GM20000 (cell line): Measurements from ENCODE around the gene KCP.
A peak's percentile ranks its signal among the peaks of the same experiment; 100 is the strongest.

Source experiments
- DNase-seq: peaks from one replicate; pipeline ENCODE4 v3.0.0; 2012; ENCODE audit warnings: low spot score
- TF ChIP-seq, protein P1 (sequence below): IDR thresholded peaks from 2 replicates; pipeline ENCODE4 v1.5.1; 2012; ENCODE audit warnings: mild to moderate bottlenecking, control low read depth; ENCODE audit errors: extremely low read depth, missing control alignments

KCP gene

DNA sequence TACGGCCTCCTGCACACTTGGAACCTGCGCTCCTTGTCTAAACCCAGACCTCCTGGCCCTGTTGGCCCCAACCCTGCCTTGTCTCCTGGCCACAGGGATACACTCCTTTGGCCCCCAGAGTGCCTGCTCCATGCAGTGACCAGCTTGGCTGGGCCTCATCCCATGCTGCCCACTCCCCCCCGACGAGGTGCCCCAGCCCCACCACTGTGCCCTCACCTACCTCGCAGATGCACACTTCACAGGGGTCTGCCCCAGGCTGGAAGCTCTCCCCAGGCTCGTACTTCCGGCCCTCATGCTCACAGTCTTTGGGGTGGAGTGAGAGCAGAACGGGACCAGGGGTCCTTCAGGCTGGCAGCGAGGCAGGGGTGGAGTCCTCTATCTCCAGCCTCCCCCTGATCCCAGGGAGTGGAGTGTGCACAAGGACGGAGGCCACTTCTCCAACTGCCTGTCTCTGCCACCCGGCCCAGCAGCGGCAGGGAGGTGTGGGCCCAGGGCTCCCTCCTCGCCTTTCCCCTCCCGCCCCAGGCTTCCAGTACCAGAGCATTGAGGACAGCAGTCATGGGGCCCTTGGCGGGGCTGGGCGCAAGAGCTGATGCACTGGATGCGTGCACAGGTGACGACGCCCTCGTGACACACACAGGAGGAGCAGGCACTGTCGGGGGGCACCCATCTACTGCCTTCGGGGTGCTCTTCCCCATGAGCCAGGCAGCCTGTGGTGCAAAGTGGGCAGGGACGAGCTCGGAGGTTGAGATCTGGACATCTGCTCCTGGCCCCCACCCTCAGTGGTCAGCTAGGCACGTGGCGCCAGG, 25.7 kb downstream of the KCP start:
- TF ChIP-seq, protein P1, sequence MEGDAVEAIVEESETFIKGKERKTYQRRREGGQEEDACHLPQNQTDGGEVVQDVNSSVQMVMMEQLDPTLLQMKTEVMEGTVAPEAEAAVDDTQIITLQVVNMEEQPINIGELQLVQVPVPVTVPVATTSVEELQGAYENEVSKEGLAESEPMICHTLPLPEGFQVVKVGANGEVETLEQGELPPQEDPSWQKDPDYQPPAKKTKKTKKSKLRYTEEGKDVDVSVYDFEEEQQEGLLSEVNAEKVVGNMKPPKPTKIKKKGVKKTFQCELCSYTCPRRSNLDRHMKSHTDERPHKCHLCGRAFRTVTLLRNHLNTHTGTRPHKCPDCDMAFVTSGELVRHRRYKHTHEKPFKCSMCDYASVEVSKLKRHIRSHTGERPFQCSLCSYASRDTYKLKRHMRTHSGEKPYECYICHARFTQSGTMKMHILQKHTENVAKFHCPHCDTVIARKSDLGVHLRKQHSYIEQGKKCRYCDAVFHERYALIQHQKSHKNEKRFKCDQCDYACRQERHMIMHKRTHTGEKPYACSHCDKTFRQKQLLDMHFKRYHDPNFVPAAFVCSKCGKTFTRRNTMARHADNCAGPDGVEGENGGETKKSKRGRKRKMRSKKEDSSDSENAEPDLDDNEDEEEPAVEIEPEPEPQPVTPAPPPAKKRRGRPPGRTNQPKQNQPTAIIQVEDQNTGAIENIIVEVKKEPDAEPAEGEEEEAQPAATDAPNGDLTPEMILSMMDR = no peak
- no peak for DNase-seq

DNA sequence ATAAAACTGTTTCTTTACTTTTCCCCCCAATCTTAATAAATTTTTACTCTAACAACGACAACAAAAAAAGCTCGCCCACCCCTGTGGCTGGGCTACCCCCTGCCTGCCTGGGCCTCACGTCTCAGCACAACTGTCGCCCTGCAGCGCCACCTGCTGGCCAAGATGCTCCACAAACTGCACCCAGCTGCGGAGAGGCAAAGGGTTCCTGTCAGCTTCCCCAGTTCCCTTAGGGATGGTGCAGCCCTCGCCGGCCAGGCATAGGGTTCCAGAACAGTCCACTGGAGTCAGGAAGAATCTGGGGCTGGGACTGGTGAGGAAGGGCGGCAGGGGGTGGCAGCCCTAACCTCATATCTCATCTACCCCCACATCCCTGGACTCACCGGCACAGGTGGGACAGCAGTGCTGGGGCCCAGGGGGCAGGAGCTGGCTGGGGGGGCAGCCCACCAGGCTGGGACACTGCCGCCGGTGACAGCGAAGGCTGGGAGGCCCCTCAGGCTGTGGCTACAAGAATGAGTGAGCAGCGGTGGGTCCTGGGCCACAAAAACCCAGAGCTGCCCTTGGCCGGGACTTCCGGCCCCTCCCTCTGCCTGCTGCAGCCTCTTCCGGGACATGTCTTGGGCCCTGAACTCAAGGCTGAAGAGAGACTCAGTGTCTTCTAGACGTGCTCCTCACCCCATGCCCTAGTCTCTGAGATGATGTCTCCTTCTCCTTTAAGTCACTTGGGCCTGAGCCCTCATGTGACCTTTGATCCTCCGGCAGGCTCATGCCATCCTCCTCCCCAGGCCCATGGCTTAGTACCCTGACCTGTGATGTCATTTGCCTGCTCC, 26.7 kb downstream of the KCP start:
- TF ChIP-seq, protein P1 = peak; percentile 83
- DNase-seq = peak; percentile 93

DNA sequence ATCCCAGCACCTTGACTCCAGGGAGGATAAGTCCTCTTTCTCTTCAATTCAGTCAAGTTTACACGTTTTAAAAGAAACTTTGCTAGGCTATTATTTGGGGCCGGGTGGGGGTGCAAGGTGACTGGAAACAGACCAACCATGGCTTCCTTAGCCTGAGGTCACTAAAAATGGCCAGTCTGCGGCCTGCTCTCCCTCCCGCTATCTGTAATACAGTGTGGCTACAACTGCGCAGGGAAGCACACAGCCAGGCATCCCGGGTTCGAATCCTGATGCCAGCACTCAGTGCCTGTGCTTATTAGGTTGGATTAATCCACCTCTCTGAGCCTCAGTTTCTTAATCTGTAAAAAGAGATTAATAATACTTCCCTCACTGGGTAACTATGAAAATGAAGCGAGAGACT, 28.4 kb downstream of the KCP start:
- DNase-seq = no peak
- TF ChIP-seq, protein P1 = no peak

DNA sequence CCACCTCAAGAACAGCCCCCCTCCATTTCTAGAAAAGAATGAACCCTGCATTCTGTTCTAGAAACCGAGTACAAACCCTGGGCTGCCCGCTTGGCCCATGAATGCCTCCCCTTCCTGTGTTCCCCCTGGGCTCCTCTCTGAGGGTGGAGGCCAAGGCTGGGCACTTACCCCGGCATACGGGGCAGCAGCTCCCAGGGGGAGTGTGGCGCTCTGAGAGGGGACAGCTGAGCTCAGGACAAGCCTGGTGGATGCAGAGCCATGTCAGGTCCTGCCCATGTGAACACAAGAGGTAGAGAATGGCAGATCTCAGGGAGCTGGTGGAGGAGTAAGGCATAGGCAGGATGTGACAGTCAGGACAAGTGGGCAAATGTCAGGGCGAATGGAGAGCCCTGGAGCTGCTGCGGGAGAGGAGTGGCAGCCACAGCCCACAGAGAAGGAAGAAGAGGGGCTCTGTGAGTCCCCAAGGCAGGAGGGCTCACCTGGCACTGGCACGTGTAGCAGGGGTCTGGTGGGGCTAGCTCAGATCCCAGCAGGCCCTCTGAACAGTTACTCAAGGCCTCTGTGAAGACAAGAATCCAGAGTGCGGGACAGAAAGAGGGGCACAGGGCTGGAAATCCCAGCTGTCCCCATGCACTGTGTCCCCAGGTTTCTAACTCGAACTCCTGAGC, 28.9 kb downstream of the KCP start:
- DNase-seq = no peak
- TF ChIP-seq, protein P1 = no peak

DNA sequence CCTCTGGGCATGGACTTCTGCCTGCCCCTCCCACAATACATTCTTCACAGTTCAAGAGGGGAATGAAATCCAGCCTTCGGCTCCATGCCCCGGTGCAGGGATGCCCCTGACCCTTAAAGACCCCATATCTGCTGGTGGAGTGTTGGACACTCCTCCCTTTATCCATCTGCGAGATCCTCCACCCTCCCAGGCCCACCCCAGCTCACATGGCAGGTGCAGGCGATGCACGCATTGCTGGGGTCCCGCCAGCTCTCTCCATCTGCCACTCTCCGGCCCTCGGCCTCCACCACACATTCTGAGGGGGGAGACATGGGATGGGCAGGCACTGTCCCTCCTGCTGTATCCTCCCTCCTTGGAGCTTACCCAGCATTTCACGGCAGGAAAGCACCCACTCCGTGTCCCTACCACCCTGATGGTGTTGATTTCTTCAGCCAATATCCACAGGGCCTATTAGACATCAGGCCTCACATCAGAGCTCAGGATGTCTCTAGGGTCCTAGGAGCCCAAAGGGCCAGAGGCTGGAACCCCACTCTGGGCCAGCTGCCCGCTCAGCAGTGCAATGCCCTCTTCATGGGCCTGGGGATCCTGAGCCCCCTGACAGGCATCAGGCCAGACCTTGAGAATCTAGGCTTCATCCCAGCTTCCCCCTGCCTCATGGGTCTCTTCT, 29.6 kb downstream of the KCP start:
- no peak for DNase-seq
- TF ChIP-seq, protein P1 = no peak

DNA sequence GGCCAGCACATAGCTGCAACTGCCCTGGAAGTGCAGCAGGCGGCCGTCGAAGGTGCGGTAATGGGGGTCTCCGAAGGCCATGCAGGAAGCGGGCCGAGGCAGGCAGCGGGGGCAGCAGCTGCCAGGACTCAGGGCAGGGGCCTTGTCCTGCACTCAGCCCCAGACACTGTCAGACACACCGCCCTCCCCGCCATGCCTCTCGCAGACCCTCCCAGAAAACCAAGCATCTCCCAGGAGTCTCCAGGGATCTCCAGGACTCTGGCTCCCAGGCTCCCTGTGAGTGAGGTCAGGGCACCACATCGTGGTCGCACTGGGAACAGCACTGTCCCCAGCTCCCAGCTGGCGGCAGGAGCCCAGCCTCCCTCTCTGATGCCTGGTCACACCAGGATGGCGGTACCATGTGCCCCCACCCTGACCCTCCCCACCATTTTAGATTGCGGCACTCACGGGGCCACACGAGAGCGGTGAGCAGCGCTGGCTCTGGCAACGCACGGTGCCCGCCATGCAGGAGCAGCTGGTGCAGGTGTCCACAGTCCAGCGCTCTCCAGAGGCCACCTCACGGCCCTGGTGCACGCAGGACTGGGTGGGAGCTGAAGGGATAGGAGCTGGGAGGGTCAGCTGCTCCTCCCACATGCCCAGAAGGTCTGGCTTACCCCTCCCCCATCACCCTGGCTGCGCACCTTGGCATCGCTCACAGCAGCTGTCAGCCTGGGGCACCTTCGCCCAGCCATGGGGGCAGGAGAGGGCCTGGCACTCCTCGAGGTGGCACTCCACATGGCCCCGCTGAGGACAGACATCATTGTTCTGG, 30.4 kb downstream of the KCP start:
- TF ChIP-seq, protein P1 = peak; percentile 49
- peak; percentile 72 for DNase-seq
